Sigmoid colon (tissue), 7 donors: ENCODE measurements around the gene NUP85. TPM values are rescaled to one million over a fixed set of nuclear protein-coding genes. Genes with fewer than 3 reads are reported as not detected.

ENCODE experiments used
- DNase-seq: peaks from one replicate; pipeline ENCODE4 v3.0.0-alpha.2; 2019
- H3K27ac ChIP-seq, 4 donors: fragments of 200-600 bp; sonication (generic); one replicate each; pipeline ENCODE4 v1.5.1; 2016 to 2019; ENCODE audit warnings: mild to moderate bottlenecking in 1 of 4
- H3K27me3 ChIP-seq, 3 donors: fragments of 200-600 bp; sonication (generic); one replicate each; pipeline ENCODE4 v1.5.1; 2019; ENCODE audit warnings: mild to moderate bottlenecking in 1 of 3
- H3K36me3 ChIP-seq, 4 donors: fragments of 200-600 bp; sonication (generic); one replicate each; pipeline ENCODE4 v1.5.1; 2016 to 2019
- H3K4me1 ChIP-seq, 4 donors: fragments of 200-600 bp; sonication (generic); one replicate each; pipeline ENCODE4 v1.5.1; 2017 to 2019
- H3K4me3 ChIP-seq, 4 donors: fragments of 200-600 bp; sonication (generic); one replicate each; pipeline ENCODE4 v1.5.1; 2017 to 2019; ENCODE audit warnings: mild to moderate bottlenecking in 2 of 4, moderate library complexity in 1 of 4
- H3K9me3 ChIP-seq, 4 donors: fragments of 200-600 bp in 3 of 4; sonication (generic) in 3 of 4; one replicate each; pipeline versions ENCODE4 v1.5.1 to v1.6.1; 2013 to 2019
- EP300 ChIP-seq, 4 donors: sonication (generic); formaldehyde crosslinking; IDR thresholded peaks; one replicate each; pipeline ENCODE4 v1.6.1; 2017; ENCODE audit warnings: antibody characterized with exemption in 4 of 4
- POLR2A ChIP-seq, 2 donors: fragments of 450-650 bp; IDR thresholded peaks; one replicate each; pipeline ENCODE4 v1.6.1; 2016; ENCODE audit warnings: antibody characterized with exemption in 2 of 2, mild to moderate bottlenecking in 2 of 2, moderate library complexity in 2 of 2
- POLR2AphosphoS5 ChIP-seq, 4 donors: sonication (generic); formaldehyde crosslinking; IDR thresholded peaks; one replicate each; pipeline ENCODE4 v1.6.1; 2017; ENCODE audit warnings: antibody characterized with exemption in 4 of 4
- WGBS, 2 donors: extraction: QIAGEN DNeasy Blood & Tissue Kit; methylation state at CpG; one replicate each; pipeline ENCODE4 v1.1.7; 2013; 5-methylcytosine and 5-hydroxymethylcytosine counted together
- intact Hi-C: fragments of 100-400 bp; cut with DNase I; formaldehyde crosslinking; loops from one replicate; pipeline ENCODE4 v1.15.1; 2023
- polyA plus RNA-seq, 3 donors: library from polyadenylated mRNA; stranded (reverse); fragments of 200-250 nt; gene quantifications; one replicate each; pipeline ENCODE4 v1.2.3, GENCODE V29; 2013
- total RNA-seq, 4 donors: library from RNA; depleted of rRNA; stranded (reverse); fragments of >200 nt; gene quantifications; one replicate each; pipeline ENCODE4 v1.1.0, GENCODE V29; 2016
- TF ChIP-seq, protein P1 (sequence below), 4 experiments: fragments of 450-650 bp in 3 of 4; fragments of 200-600 bp in 1 of 4; IDR thresholded peaks; one replicate each; pipeline ENCODE4 v1.5.1; 2016 to 2019; ENCODE audit warnings: antibody characterized with exemption in 4 of 4, mild to moderate bottlenecking in 3 of 4, moderate library complexity in 2 of 4
- donor health status: healthy with polysubstance abuse.
- donor health status: Bipolar disorder and iron deficiency.
- donor health status: healthy.

NUP85 gene
- total and polyA plus RNA-seq, 7 donors, result 21.1 to 48.6 (median 31.7) TPM

DNA sequence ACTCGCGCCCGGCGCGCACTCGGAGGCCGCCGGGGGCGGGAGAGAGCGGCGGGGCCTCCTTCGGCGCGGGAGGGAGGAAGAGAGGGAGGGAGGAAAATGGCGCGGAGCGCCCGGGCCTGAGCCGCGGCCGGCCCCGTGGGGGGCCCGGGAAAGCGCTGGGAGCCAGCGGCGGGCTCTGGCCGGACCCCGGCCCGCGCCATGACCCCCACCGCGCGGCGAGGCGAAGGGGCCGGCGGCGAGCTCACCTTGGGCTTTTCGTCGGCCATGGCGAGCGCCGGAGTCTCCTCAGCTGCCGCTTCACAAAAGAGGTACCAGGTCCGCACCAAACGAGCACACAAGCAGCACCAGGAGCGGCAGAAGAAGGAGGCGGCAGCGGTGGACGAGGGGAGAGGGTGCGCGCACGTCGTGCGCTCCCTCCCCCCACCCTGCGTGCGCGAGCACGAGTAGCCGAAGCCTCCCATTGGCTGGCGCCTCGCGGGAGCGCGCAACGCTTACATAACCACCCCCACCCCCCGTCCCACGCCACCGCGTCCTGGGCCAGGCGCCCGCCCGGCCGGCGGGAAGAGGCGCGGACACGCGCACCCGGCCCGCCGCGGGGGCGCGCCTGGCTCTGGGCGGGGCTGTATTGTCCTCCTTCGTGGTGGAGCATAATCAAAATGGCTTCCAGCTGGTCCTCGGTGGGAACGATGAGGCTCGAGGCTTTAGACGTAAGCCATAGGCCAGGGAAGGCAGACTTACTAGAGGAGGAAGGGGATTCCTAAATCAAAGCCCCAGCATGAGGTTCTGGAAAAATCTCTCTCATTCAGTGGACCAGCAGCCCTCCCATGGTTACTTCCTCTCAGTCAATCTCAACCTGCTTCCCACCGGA lies 22.7 kb upstream of the NUP85 start, which contains the start of gene SUMO2:
Gene SUMO2, minus strand, starts transcription at position 391 of the 868 bp plus-strand sequence. Its CDS starts 125 bp downstream, at position 266.
- 1% methylated on average over 92 of the region's 92 CpGs for WGBS, 2 donors
- peak; percentile 97 for DNase-seq
- Histone ChIP-seq H3K4me3 (peak within 1 kb of the TSS; percentile 79 to 100 (median 100)), H3K4me1 (peaks cover 0 to 37% (median 25%) of the 10 kb centered on the region in 4 donors), H3K27ac (peak within 1 kb of the TSS; percentile 92 to 99 (median 98)), H3K36me3 (peaks cover 0 to 16% (median 6%) of the 10 kb centered on the region in 4 donors), H3K9me3 (no peaks in the 10 kb centered on the region), H3K27me3 (no peaks in the 10 kb centered on the region)
- intact Hi-C loops, result loop anchor here (5.0 kb wide), 3 partner anchors 51 to 136 kb away; partner anchors contain the start of genes ATP5PD, KCTD2 and NT5C
- TF ChIP-seq POLR2A (IDR thresholded peaks at IDR 0.05), result peak; percentile 36 to 62
- peak; percentile 81 to 91 (median 88) for TF ChIP-seq POLR2AphosphoS5 (IDR thresholded peaks at IDR 0.05)
- TF ChIP-seq, protein P1, sequence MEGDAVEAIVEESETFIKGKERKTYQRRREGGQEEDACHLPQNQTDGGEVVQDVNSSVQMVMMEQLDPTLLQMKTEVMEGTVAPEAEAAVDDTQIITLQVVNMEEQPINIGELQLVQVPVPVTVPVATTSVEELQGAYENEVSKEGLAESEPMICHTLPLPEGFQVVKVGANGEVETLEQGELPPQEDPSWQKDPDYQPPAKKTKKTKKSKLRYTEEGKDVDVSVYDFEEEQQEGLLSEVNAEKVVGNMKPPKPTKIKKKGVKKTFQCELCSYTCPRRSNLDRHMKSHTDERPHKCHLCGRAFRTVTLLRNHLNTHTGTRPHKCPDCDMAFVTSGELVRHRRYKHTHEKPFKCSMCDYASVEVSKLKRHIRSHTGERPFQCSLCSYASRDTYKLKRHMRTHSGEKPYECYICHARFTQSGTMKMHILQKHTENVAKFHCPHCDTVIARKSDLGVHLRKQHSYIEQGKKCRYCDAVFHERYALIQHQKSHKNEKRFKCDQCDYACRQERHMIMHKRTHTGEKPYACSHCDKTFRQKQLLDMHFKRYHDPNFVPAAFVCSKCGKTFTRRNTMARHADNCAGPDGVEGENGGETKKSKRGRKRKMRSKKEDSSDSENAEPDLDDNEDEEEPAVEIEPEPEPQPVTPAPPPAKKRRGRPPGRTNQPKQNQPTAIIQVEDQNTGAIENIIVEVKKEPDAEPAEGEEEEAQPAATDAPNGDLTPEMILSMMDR (IDR thresholded peaks at IDR 0.05), result peak in 1 of 4 experiments; percentile 46
- no peak for TF ChIP-seq EP300 (IDR thresholded peaks at IDR 0.05)

DNA sequence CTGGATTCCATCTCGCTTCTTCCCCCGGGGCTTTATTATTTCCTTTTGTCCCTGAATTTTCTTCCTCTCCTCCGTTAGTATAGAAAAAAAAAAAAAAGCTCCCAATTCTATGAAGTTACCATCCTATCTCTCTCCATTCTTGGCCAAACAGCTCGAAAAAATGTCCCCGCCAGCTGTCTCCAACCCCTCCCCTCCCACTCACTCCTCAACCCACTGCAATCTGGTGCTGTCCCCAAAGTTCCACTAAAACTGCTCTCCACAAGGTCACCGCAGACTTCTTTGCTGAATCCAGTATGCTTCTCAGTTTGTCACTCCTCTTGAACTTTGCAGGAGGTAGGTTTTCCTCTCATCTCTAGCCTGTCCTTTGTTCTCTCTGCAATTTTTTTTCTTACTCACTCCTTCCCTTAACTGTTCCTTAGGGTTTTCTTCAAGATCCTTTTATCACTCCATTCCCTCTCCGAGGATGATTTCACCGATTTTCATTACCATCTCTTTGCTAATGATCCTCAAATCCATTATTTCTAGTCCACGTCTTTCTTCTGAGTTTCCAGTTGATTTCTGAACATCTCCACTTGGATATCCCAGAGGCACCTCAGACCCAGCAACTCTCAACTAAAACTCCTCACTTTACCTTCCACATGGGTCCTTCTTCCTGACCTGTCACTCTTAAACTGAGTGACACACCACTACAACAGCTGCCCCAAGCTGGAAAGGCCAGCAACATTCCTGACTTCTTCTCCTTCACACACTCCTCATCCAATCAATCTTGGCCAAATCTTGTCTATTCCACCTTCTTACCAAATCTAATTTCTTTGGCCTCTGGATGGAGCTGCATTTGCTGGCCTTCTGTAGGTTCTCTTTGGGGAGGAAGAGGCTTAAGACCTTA lies 21.2 kb upstream of the NUP85 start:
- no peaks in the 10 kb centered on the region for H3K27me3 ChIP-seq
- intact Hi-C loops, result loop anchor here (5.0 kb wide), 3 partner anchors 52 to 137 kb away; partner anchors contain the start of genes ATP5PD, KCTD2 and NT5C
- TF ChIP-seq POLR2AphosphoS5 (IDR thresholded peaks at IDR 0.05), result no peak
- TF ChIP-seq EP300 (IDR thresholded peaks at IDR 0.05), result no peak
- no peak for TF ChIP-seq POLR2A (IDR thresholded peaks at IDR 0.05)
- TF ChIP-seq, protein P1 (IDR thresholded peaks at IDR 0.05), result no peak
- peaks cover 0 to 29% (median 22%) of the 10 kb centered on the region in 4 donors for H3K4me1 ChIP-seq
- H3K27ac ChIP-seq, result peak overlapping the region; percentile 92 to 99 (median 98)
- WGBS, 2 donors, result 96 to 97% methylated on average over 9 of the region's 9 CpGs
- no peaks in the 10 kb centered on the region for H3K9me3 ChIP-seq
- DNase-seq, result peak; percentile 25
- H3K36me3 ChIP-seq, result peaks cover 0 to 8% (median 3%) of the 10 kb centered on the region in 4 donors
- no peak overlapping the region for H3K4me3 ChIP-seq

- Histone ChIP-seq H3K27ac (no peak overlapping the region), H3K9me3 (no peaks in the 10 kb centered on the region), H3K36me3 (no peaks in the 10 kb centered on the region), H3K27me3 (no peaks in the 10 kb centered on the region), H3K4me3 (no peak overlapping the region), H3K4me1 (peaks cover 0 to 3% (median under 1%) of the 10 kb centered on the region in 4 donors)
- 93 to 94% methylated on average over 6 of the region's 6 CpGs for WGBS, 2 donors
- intact Hi-C loops, result no loop called here
- TF ChIP-seq EP300 (IDR thresholded peaks at IDR 0.05) (no peak), POLR2AphosphoS5 (IDR thresholded peaks at IDR 0.05) (no peak), POLR2A (IDR thresholded peaks at IDR 0.05) (no peak)
- TF ChIP-seq, protein P1 (IDR thresholded peaks at IDR 0.05), result no peak
- DNase-seq, result no peak
Observed at GRCh38 chr17:75188614-75189013, 16.9 kb upstream of the NUP85 start.

DNA sequence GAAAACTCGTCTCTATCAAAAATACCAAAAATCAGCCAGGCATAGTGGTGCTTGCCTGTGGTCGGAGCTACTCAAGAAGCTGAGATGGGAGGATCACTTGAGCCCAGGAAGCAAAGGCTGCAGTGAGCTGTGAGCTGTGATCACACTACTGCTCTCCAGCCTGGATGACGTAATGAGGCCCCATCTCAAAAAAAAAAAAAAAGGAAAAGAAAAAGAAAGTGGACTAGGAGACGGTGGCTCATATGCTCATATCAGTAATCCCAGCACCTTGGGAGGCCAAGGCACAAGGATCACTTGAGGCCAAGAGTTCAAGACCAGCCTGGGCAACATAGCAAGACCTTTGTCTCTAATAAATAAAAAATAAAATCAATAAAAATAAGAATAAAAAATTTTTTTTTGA lies 13.9 kb upstream of the NUP85 start:
- H3K36me3 ChIP-seq, result no peaks in the 10 kb centered on the region
- H3K27ac ChIP-seq, result no peak overlapping the region
- intact Hi-C loops, result no loop called here
- no peaks in the 10 kb centered on the region for H3K4me1 ChIP-seq
- H3K9me3 ChIP-seq, result no peaks in the 10 kb centered on the region
- no peak for TF ChIP-seq POLR2AphosphoS5 (IDR thresholded peaks at IDR 0.05)
- TF ChIP-seq, protein P1 (IDR thresholded peaks at IDR 0.05), result no peak
- no peak for TF ChIP-seq POLR2A (IDR thresholded peaks at IDR 0.05)
- WGBS, 2 donors, result 71 to 78% methylated on average over 4 of the region's 4 CpGs
- no peaks in the 10 kb centered on the region for H3K27me3 ChIP-seq
- no peak for DNase-seq
- H3K4me3 ChIP-seq, result no peak overlapping the region
